Colonic mucosa (tissue), 4 donors: ENCODE results near the gene RFX4. TPM values are rescaled to one million over a fixed set of nuclear protein-coding genes. Genes with fewer than 3 reads are reported as not detected.

Source experiments
- DNase-seq: peaks from one replicate; pipeline ENCODE4 v3.0.0-alpha.2; 2020
- H3K27ac ChIP-seq: fragments of 200-600 bp; one replicate; pipeline ENCODE4 v1.8.0; 2021
- H3K27me3 ChIP-seq: fragments of 200-600 bp; one replicate; pipeline ENCODE4 v1.8.0; 2021
- H3K36me3 ChIP-seq: fragments of 200-600 bp; one replicate; pipeline ENCODE4 v1.8.0; 2021
- H3K4me1 ChIP-seq: fragments of 200-600 bp; one replicate; pipeline ENCODE4 v1.8.0; 2021; ENCODE audit warnings: mild to moderate bottlenecking
- H3K4me3 ChIP-seq: fragments of 200-600 bp; one replicate; pipeline ENCODE4 v1.8.0; 2021
- H3K9ac ChIP-seq, 2 donors: one replicate each; pipeline ENCODE4 v1.7.0; 2013; ENCODE audit warnings: control low read depth in 2 of 2, low read depth in 2 of 2, low read length in 2 of 2
- H3K9me3 ChIP-seq: fragments of 200-600 bp; one replicate; pipeline ENCODE4 v1.8.0; 2021
- CTCF ChIP-seq: fragments of 200-600 bp; IDR thresholded peaks from one replicate; pipeline ENCODE4 v1.8.0; 2022; ENCODE audit warnings: antibody characterized with exemption, mild to moderate bottlenecking
- intact Hi-C: fragments of 100-400 bp; cut with DNase I; formaldehyde crosslinking; loops from one replicate; pipeline ENCODE4 v1.14.1; 2022
- total RNA-seq, 2 donors: library from RNA; stranded (reverse); fragmentation: NEBNext Ultra II Directional in 1 of 2; extraction: Animal tissue kit (Norgen Biotek cat#: 25700) in 1 of 2; gene quantifications; one replicate each; pipeline ENCODE4 v1.2.1, GENCODE V29; 2021
- donor health status: healthy.
- donor health status: DM: no; HTN: no; CAD: no.
- donor health status: DM: no; HTN: no; CAD: no.

The RFX4 gene
- total RNA-seq, 2 donors from 2014 or later, result not detected

GRCh38 chr12:106767206-106767605 is 184.4 kb downstream of the RFX4 start:
- no peak for DNase-seq
- Histone ChIP-seq H3K4me3 (no peak overlapping the region), H3K27me3 (no peaks in the 10 kb centered on the region), H3K27ac (no peak overlapping the region), H3K9ac (no peak overlapping the region), H3K9me3 (no peaks in the 10 kb centered on the region), H3K4me1 (no peaks in the 10 kb centered on the region), H3K36me3 (no peaks in the 10 kb centered on the region)
- intact Hi-C loops, result no loop called here
- TF ChIP-seq CTCF, result no peak

GRCh38 chr12:106767954-106768822 is 185.4 kb downstream of the RFX4 start:
- DNase-seq, result no peak

GRCh38 chr12:106769078-106769477 is 186.3 kb downstream of the RFX4 start:
- TF ChIP-seq CTCF, result no peak
- Histone ChIP-seq H3K27me3 (no peaks in the 10 kb centered on the region), H3K27ac (no peak overlapping the region), H3K36me3 (no peaks in the 10 kb centered on the region), H3K9me3 (no peaks in the 10 kb centered on the region), H3K9ac (no peak overlapping the region), H3K4me1 (no peaks in the 10 kb centered on the region), H3K4me3 (no peak overlapping the region)
- intact Hi-C loops, result no loop called here
- DNase-seq, result no peak

More at GRCh38 chr12:106767954-106768822, 185.4 kb downstream of the RFX4 start:
- intact Hi-C loops, result no loop called here
- Histone ChIP-seq H3K27me3 (no peaks in the 10 kb centered on the region), H3K4me1 (no peaks in the 10 kb centered on the region), H3K27ac (no peak overlapping the region), H3K36me3 (no peaks in the 10 kb centered on the region), H3K4me3 (no peak overlapping the region), H3K9me3 (no peaks in the 10 kb centered on the region), H3K9ac (no peak overlapping the region)
- TF ChIP-seq CTCF, result no peak

- no peak for TF ChIP-seq CTCF
- H3K4me1 ChIP-seq, result no peaks in the 10 kb centered on the region
- no peaks in the 10 kb centered on the region for H3K36me3 ChIP-seq
- H3K9ac ChIP-seq, result no peak overlapping the region
- H3K4me3 ChIP-seq, result no peak overlapping the region
- intact Hi-C loops, result no loop called here
- no peak for DNase-seq
- H3K27me3 ChIP-seq, result no peaks in the 10 kb centered on the region
- H3K27ac ChIP-seq, result no peak overlapping the region
- no peaks in the 10 kb centered on the region for H3K9me3 ChIP-seq
These were observed 186.7 kb downstream of the RFX4 start for GRCh38 chr12:106769546-106769945.

- intact Hi-C loops, result no loop called here
- Histone ChIP-seq H3K36me3 (no peaks in the 10 kb centered on the region), H3K27ac (no peak overlapping the region), H3K4me1 (no peaks in the 10 kb centered on the region), H3K9me3 (no peaks in the 10 kb centered on the region), H3K27me3 (no peaks in the 10 kb centered on the region), H3K4me3 (no peak overlapping the region), H3K9ac (no peak overlapping the region)
- no peak for TF ChIP-seq CTCF
- no peak for DNase-seq
These were observed 188.6 kb downstream of the RFX4 start for GRCh38 chr12:106771425-106771824.
